ENCODE data around the gene POLR2A. TPM values are rescaled to one million over a fixed set of nuclear protein-coding genes. Genes with fewer than 3 reads are reported as not detected.

POLR2A gene
- total and polyA plus RNA-seq, 2 of the 13 experiments (the other 11 are each of a cell fraction or from before 2014, with no cell fraction given), result 17.8 to 18.3 TPM

- peak; percentile 48; the same call in 1 of the 2 replicates for TF ChIP-seq CENPBD1 (CRISPR knock-in tag; IDR thresholded peaks at IDR 0.05; ENCODE audit: borderline replicate concordance, low read depth)
- no peak for TF ChIP-seq FOSL1 (CRISPR knock-in tag; IDR thresholded peaks at IDR 0.05; ENCODE audit: borderline replicate concordance)
- no peak for TF ChIP-seq SOX5 (CRISPR knock-in tag; IDR thresholded peaks at IDR 0.05; ENCODE audit: borderline replicate concordance)
- no peak for TF ChIP-seq ZNF503 (CRISPR knock-in tag; IDR thresholded peaks at IDR 0.05)
- peak; percentile 63; the same call in 1 of the 2 replicates for TF ChIP-seq CEBPB (IDR thresholded peaks at IDR 0.05; ENCODE audit: borderline replicate concordance, low read depth, low read length)
- peak; percentile 66; the same call in 1 of the 2 replicates for TF ChIP-seq ZGPAT (CRISPR knock-in tag; IDR thresholded peaks at IDR 0.05)
- TF ChIP-seq ZNF205 (CRISPR knock-in tag; IDR thresholded peaks at IDR 0.05), result no peak
- no peak for TF ChIP-seq KDM4B (CRISPR knock-in tag; IDR thresholded peaks at IDR 0.05)
- TF ChIP-seq ZNF33A (CRISPR knock-in tag; IDR thresholded peaks at IDR 0.05; ENCODE audit: borderline replicate concordance), result no peak
- TF ChIP-seq ZNF251 (CRISPR knock-in tag; IDR thresholded peaks at IDR 0.05), result 0 out of 2 replicates have a peak, but pooled peaks have one; percentile 48
- TF ChIP-seq CREBL2 (CRISPR knock-in tag; IDR thresholded peaks at IDR 0.05; ENCODE audit: borderline replicate concordance), result no peak
- no peak; the same call in 1 of the 2 replicates for TF ChIP-seq FOXC1 (CRISPR knock-in tag; IDR thresholded peaks at IDR 0.05; ENCODE audit: borderline replicate concordance)
- no peak for TF ChIP-seq ONECUT2 (CRISPR knock-in tag; IDR thresholded peaks at IDR 0.05)
- TF ChIP-seq MIER2 (CRISPR knock-in tag; IDR thresholded peaks at IDR 0.05), result no peak
- TF ChIP-seq MTA1 (CRISPR knock-in tag; IDR thresholded peaks at IDR 0.05; ENCODE audit: borderline replicate concordance), result peak; percentile 59; the same call in 1 of the 2 replicates
- TF ChIP-seq AHR (CRISPR knock-in tag; IDR thresholded peaks at IDR 0.05), result no peak
- TF ChIP-seq MAF1 (CRISPR knock-in tag; IDR thresholded peaks at IDR 0.05; ENCODE audit: borderline replicate concordance), result no peak
- TF ChIP-seq ZFX (CRISPR knock-in tag; IDR thresholded peaks at IDR 0.05; ENCODE audit: low read depth), result peak; percentile 87
- no peak for TF ChIP-seq ZNF576 (CRISPR knock-in tag; IDR thresholded peaks at IDR 0.05)
- TF ChIP-seq ZNF513 (CRISPR knock-in tag; conservative IDR thresholded peaks at IDR 0.05), result no peak
- TF ChIP-seq ZNF253 (CRISPR knock-in tag; IDR thresholded peaks at IDR 0.05; ENCODE audit: borderline replicate concordance), result no peak
- no peak for TF ChIP-seq THAP8 (CRISPR knock-in tag; IDR thresholded peaks at IDR 0.05; ENCODE audit: borderline replicate concordance)
Observed at GRCh38 chr17:7444682-7445618, 39.2 kb upstream of the POLR2A start, which contains the start of gene CHRNB1 (continued).

All from HepG2 (cell line).